ENCODE data around the gene MXRA7.

DNA sequence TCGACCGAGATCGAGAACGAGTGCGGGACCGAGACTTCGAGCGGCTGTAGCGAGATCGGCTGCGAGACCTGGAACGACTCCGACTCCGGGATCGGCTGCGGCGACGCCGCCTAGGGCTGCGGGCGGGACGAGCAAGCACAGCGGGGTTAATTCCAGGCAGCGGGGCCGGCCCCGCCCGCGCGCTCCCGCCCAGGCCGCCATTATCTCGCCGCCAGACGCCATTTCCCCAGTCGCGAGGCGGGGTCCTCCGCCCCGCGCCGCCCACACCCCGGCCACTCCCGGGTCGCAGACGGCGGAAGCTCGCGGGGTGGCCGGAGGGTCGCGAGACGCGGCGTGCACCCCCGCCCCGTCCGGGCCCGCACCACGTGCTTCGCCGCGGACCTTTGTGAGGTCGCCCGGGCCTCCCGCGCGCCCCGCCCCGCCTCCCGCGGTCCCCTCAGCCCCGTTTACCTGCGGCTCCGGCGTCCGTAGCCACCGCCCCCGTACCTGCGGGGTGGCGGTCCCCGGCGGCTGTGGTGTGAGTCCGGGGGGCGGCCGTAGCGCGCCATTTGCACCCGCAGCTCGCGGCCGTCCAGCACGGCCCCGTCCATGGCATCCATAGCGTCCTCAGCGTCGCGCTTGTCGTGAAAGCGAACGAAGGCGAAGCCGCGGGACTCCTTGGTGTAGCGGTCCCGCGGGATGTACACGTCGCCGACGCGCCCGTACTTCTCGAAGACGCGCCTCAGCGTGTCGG lies 25.8 kb upstream of the MXRA7 start:
- TF ChIP-seq, protein P1, sequence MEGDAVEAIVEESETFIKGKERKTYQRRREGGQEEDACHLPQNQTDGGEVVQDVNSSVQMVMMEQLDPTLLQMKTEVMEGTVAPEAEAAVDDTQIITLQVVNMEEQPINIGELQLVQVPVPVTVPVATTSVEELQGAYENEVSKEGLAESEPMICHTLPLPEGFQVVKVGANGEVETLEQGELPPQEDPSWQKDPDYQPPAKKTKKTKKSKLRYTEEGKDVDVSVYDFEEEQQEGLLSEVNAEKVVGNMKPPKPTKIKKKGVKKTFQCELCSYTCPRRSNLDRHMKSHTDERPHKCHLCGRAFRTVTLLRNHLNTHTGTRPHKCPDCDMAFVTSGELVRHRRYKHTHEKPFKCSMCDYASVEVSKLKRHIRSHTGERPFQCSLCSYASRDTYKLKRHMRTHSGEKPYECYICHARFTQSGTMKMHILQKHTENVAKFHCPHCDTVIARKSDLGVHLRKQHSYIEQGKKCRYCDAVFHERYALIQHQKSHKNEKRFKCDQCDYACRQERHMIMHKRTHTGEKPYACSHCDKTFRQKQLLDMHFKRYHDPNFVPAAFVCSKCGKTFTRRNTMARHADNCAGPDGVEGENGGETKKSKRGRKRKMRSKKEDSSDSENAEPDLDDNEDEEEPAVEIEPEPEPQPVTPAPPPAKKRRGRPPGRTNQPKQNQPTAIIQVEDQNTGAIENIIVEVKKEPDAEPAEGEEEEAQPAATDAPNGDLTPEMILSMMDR (IDR thresholded peaks at IDR 0.05; ENCODE audit: insufficient read depth, low read length, poor library complexity, severe bottlenecking) = no peak
- TF ChIP-seq EZH2phosphoT487 (conservative IDR thresholded peaks at IDR 0.05; ENCODE audit: low read length) = no peak
